CD4-positive, alpha-beta T cell (primary cell): ENCODE data around the gene ARHGAP29. TPM values are rescaled to one million over a fixed set of nuclear protein-coding genes. Genes with fewer than 3 reads are reported as not detected.

Source experiments
- ATAC-seq: fragments of 200-7000 bp; cut with Tn5 transposase; one replicate; pipeline ENCODE4 v1.10.0; 2022; ENCODE audit warnings: mild to moderate bottlenecking; ENCODE audit not compliant: poor library complexity
- CTCF ChIA-PET: fragments of 350-600 bp; sonication (Branson Sonifier 250); formaldehyde crosslinking; loops from one replicate; lab custom pipeline; 2021; ENCODE audit warnings: antibody characterized with exemption, inconsistent platforms; lab: Charles Lee
- POLR2A ChIA-PET: fragments of 350-600 bp; sonication (Branson Sonifier 250); formaldehyde crosslinking; loops from one replicate; lab custom pipeline; 2021; ENCODE audit warnings: antibody characterized with exemption, inconsistent platforms; lab: Charles Lee
- DNase-seq, 14 experiments: peaks; one replicate each; pipeline ENCODE4 v3.0.0-alpha.2; 2013 to 2020; ENCODE audit warnings: mixed read lengths in 2 of 14
- H3K27ac ChIP-seq, 2 donors: one replicate each; pipeline versions ENCODE4 v1.5.1 to v1.7.0; 2013; ENCODE audit warnings: low read length in 2 of 2, low read depth in 1 of 2, mild to moderate bottlenecking in 1 of 2
- H3K27me3 ChIP-seq, 2 experiments: 1 replicate in 1 of 2; 2 replicates in 1 of 2; pipeline versions ENCODE4 v1.6.1 to v1.7.0; 2013; ENCODE audit warnings: low read length in 2 of 2, control low read depth in 1 of 2, mild to moderate bottlenecking in 1 of 2, moderate library complexity in 1 of 2; ENCODE audit not compliant: insufficient read depth in 2 of 2, control insufficient read depth in 1 of 2
- H3K36me3 ChIP-seq: one replicate; pipeline ENCODE4 v1.6.1; 2013; ENCODE audit warnings: low read length, control low read depth; ENCODE audit not compliant: insufficient read depth
- H3K4me1 ChIP-seq: one replicate; pipeline ENCODE4 v1.6.1; 2013; ENCODE audit warnings: low read length, control low read depth; ENCODE audit not compliant: insufficient read depth
- H3K4me3 ChIP-seq: one replicate; pipeline ENCODE4 v1.5.1; 2013; ENCODE audit warnings: mild to moderate bottlenecking, low read length, moderate library complexity
- H3K9me3 ChIP-seq, 2 experiments: 1 replicate in 1 of 2; 2 replicates in 1 of 2; pipeline versions ENCODE4 v1.6.1 to v1.7.0; 2013; ENCODE audit warnings: low read length in 2 of 2, mild to moderate bottlenecking in 2 of 2, control low read depth in 1 of 2, moderate library complexity in 1 of 2; ENCODE audit not compliant: control insufficient read depth in 1 of 2, insufficient read depth in 1 of 2
- H3K27ac Mint-ChIP-seq: one replicate; pipeline ENCODE4 v1.8.0; 2020; ENCODE audit warnings: mixed read lengths
- H3K27me3 Mint-ChIP-seq: one replicate; pipeline ENCODE4 v1.8.0; 2021; ENCODE audit warnings: mixed read lengths
- H3K36me3 Mint-ChIP-seq: one replicate; pipeline ENCODE4 v1.8.0; 2021; ENCODE audit warnings: low read depth, mixed read lengths
- H3K4me1 Mint-ChIP-seq: one replicate; pipeline ENCODE4 v1.8.0; 2021; ENCODE audit warnings: low read depth, mixed read lengths
- H3K4me3 Mint-ChIP-seq: one replicate; pipeline ENCODE4 v1.8.0; 2020; ENCODE audit warnings: mild to moderate bottlenecking, mixed read lengths
- H3K9me3 Mint-ChIP-seq: one replicate; pipeline ENCODE4 v1.8.0; 2020; ENCODE audit warnings: mixed read lengths
- intact Hi-C, 2 experiments: fragments of 100-400 bp; cut with DNase I in 1 of 2; cut with micrococcal nuclease in 1 of 2; formaldehyde crosslinking; loops; one replicate each; pipeline versions ENCODE4 v1.15.1 to v1.9.0; 2023 to 2025; cut with DNase I, micrococcal nuclease
- total RNA-seq, 174 experiments: library from RNA in 2 of 174; stranded (reverse) in 2 of 174; gene quantifications; one replicate each; pipeline ENCODE4 v1.2.3 and lab custom pipeline; 2021 to 2026
- TF ChIP-seq, protein P1 (sequence below): fragments of 200-600 bp; IDR thresholded peaks from one replicate; pipeline ENCODE4 v1.8.0; 2022; ENCODE audit warnings: antibody characterized with exemption, mild to moderate bottlenecking

The ARHGAP29 gene
- total RNA-seq, 2 experiments from 2014 or later = not detected

DNA sequence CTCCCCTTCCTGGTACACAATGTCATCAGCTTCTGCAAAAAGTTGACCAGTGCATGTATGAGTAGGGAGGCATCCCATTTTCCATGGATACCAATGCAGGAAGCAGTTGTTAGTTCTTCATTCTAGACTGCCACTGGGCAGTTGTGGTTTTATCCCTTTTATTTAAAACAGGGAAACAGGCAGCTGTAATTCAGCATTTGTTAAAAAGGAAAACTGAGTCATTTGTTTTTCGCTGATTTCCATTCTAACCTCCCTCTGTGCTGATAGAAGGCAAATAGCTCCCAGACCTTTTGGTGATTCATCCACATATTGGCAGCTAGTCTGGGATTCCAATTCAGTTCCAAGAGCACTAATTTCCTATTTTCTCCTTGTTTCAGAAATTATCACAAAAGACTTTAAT lies 95.4 kb downstream of the ARHGAP29 start:
- intact Hi-C loops = no loop called here
- TF ChIP-seq, protein P1, sequence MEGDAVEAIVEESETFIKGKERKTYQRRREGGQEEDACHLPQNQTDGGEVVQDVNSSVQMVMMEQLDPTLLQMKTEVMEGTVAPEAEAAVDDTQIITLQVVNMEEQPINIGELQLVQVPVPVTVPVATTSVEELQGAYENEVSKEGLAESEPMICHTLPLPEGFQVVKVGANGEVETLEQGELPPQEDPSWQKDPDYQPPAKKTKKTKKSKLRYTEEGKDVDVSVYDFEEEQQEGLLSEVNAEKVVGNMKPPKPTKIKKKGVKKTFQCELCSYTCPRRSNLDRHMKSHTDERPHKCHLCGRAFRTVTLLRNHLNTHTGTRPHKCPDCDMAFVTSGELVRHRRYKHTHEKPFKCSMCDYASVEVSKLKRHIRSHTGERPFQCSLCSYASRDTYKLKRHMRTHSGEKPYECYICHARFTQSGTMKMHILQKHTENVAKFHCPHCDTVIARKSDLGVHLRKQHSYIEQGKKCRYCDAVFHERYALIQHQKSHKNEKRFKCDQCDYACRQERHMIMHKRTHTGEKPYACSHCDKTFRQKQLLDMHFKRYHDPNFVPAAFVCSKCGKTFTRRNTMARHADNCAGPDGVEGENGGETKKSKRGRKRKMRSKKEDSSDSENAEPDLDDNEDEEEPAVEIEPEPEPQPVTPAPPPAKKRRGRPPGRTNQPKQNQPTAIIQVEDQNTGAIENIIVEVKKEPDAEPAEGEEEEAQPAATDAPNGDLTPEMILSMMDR = no peak
- H3K36me3 ChIP-seq = no peaks in the 10 kb centered on the region

DNA sequence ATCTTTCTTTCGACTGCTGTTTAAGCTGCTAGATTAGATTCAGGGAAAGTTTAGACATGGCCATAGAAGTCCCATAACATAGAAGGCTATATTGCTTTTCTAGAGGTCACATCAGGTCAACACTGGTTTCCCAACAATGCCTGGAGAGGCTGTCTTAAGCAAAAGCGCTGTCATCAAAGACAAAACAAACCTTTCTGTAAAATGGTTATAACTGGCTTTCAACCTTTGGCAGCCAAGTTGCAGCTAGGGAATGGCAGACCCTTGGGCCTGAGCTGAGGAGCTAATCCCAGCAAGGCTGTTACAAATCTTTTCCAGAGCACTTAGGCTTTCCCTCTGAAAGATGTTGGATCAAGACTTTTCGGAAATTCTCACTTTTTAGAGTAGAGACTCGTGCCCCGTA lies 105.3 kb downstream of the ARHGAP29 start:
- ATAC-seq (no peak), DNase-seq (no peak)
- Histone ChIP-seq H3K9me3 (peaks cover 0 to 13% of the 10 kb centered on the region in 2 experiments), H3K27me3 (no peaks in the 10 kb centered on the region), H3K36me3 (no peaks in the 10 kb centered on the region), H3K27ac (no peak overlapping the region), H3K4me1 (no peaks in the 10 kb centered on the region), H3K4me3 (no peak overlapping the region)
- H3K9me3 Mint-ChIP-seq = peaks cover 5% of the 10 kb centered on the region
- intact Hi-C loops = no loop called here
- ChIA-PET CTCF (interaction anchor here (0.9 kb wide), 1 partner anchor 15 kb away, joined by 3 read pairs; no protein-coding TSS in a partner anchor), POLR2A (no interaction called here)
- TF ChIP-seq, protein P1 = no peak
- H3K27ac Mint-ChIP-seq = no peak overlapping the region
- H3K36me3 Mint-ChIP-seq = no peaks in the 10 kb centered on the region
- H3K4me3 Mint-ChIP-seq = no peak overlapping the region
- H3K27me3 Mint-ChIP-seq = peaks cover 4% of the 10 kb centered on the region
- H3K4me1 Mint-ChIP-seq = no peaks in the 10 kb centered on the region

More for the DNA sequence above, 95.4 kb downstream of the ARHGAP29 start:
- Mint-ChIP-seq H3K27ac (no peak overlapping the region), H3K27me3 (peaks cover 9% of the 10 kb centered on the region), H3K4me1 (no peaks in the 10 kb centered on the region), H3K4me3 (no peak overlapping the region), H3K36me3 (no peaks in the 10 kb centered on the region), H3K9me3 (no peaks in the 10 kb centered on the region)
- Histone ChIP-seq H3K27me3 (no peaks in the 10 kb centered on the region), H3K4me1 (no peaks in the 10 kb centered on the region), H3K9me3 (no peaks in the 10 kb centered on the region), H3K27ac (no peak overlapping the region), H3K4me3 (no peak overlapping the region)
- ChIA-PET CTCF (no interaction called here), POLR2A (no interaction called here)
- ATAC-seq = no peak
- DNase-seq = no peak

DNA sequence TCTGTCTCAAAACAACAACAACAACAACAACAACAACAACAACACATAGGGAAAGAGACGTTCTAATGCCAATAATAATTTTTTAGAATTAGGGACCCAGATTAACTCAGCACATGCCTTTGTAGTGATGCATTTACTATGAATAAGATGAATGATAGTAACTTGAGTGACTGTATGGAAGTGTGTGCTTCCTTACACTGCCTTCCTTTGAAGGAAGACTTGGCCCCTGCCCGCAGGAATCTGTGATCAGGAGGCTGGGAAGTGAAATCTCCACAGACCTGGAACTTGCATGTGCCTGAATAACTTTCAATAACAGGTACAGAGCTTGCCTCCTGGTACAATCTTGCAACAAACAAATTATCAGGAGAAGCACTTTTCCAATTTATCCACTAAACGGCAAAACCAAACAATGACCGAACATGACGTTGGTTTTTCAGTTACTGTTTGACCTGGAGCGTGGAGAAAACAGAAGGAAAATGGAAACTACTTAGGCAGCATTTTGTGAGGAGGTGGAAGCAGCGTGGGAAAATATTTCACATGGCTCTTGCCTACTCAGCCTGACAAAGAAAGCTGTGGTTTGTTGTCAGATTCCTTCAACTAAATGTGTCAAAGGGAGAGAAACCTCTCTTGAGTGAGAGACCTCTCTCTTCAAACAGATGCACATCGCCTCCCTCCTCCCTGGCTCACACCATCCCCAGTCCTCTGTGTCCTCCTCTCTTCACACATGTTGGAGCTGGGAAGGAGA lies 106.4 kb downstream of the ARHGAP29 start:
- Histone ChIP-seq H3K9me3 (peaks cover 0 to 13% of the 10 kb centered on the region in 2 experiments), H3K4me1 (no peaks in the 10 kb centered on the region), H3K27me3 (no peaks in the 10 kb centered on the region), H3K4me3 (no peak overlapping the region), H3K36me3 (no peaks in the 10 kb centered on the region), H3K27ac (no peak overlapping the region)
- ChIA-PET POLR2A (no interaction called here), CTCF (no interaction called here)
- intact Hi-C loops = no loop called here
- Mint-ChIP-seq H3K9me3 (peaks cover 5% of the 10 kb centered on the region), H3K27me3 (peaks cover 4% of the 10 kb centered on the region), H3K4me3 (no peak overlapping the region), H3K27ac (no peak overlapping the region), H3K4me1 (no peaks in the 10 kb centered on the region), H3K36me3 (no peaks in the 10 kb centered on the region)
- TF ChIP-seq, protein P1 = no peak
- no peak for ATAC-seq
- DNase-seq = no peak
